ENCODE results near the gene SLC44A3.

Gene SLC44A3

GRCh38 chr1:94874423-94874822 is 54.3 kb downstream of the SLC44A3 start:
- DNase-seq: no peak

GRCh38 chr1:94875794-94876193 is 55.6 kb downstream of the SLC44A3 start:
- no peak for DNase-seq

GRCh38 chr1:94876362-94876761 is 56.2 kb downstream of the SLC44A3 start:
- peak; percentile 60 for DNase-seq

- DNase-seq: no peak
Observed at GRCh38 chr1:94878329-94878728, 58.2 kb downstream of the SLC44A3 start.

DNA sequence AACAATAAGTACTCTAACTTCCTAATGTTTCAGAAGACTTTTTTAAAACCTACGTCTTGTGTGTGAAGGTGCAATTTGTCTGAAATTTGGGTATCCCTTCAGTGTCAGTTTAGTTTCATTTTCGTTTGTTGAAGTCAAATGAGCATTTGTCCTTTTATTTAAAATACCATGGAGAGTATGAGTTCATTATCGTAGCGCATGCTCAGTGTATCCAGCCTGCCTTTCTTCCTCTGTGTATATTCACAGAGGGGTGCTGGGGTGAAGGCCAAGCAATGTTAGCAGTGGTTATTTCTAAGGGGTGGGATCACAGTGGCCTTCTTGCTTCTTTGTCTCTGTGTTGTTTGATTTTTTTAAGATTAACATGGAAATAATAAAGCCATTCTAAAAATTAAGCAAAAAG is 63.5 kb downstream of the SLC44A3 start:
- DNase-seq: peak; percentile 54

- DNase-seq: peak; percentile 89
Observed at GRCh38 chr1:94884106-94884505, 63.9 kb downstream of the SLC44A3 start.

DNA sequence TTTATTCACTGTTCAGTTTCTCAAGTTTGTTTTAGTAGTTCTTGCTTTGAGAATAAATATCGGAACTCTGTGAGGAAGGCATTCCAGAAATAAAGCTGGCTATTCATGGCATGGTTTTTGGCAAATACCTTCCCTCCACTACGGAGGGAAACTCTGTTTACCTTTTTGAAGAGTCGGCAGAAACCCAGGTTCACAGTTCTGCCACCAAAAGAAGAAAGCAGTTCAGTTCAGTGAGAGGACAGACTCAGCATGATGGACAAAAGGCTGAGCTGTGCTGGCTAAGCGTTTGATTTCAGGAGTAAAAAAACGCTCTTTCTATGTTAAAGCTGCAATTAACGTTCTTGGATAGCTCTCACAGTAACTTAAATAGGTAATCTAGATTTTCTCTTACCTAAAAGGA is 64.3 kb downstream of the SLC44A3 start:
- no peak for DNase-seq

- no peak for DNase-seq
Observed at GRCh38 chr1:94886361-94886760, 66.2 kb downstream of the SLC44A3 start.

DNA sequence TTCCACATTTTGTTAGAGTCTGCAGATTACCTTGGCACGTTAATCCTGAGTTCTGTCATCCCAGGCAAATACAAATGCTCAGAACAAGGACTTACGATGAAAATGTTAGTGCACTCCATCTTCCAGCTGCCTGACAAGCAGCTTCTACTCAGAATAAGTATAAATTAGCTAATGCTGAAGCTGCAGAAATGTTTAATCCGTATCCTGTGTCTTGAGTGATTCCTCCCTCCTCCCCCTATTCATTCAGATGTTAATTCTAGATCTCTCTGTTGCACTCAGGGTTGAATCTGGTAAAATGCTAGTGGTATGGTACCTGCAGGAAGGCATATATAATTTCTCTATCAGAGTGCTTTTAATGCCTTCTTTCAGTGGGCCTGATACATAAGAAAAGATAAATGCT is 66.9 kb downstream of the SLC44A3 start:
- DNase-seq: no peak

- no peak for DNase-seq
Observed at GRCh38 chr1:94887603-94888171, 67.5 kb downstream of the SLC44A3 start.

- no peak for DNase-seq
Observed at GRCh38 chr1:94888201-94888600, 68.0 kb downstream of the SLC44A3 start.

GRCh38 chr1:94892604-94893254 is 72.6 kb downstream of the SLC44A3 start:
- no peak for DNase-seq

DNA sequence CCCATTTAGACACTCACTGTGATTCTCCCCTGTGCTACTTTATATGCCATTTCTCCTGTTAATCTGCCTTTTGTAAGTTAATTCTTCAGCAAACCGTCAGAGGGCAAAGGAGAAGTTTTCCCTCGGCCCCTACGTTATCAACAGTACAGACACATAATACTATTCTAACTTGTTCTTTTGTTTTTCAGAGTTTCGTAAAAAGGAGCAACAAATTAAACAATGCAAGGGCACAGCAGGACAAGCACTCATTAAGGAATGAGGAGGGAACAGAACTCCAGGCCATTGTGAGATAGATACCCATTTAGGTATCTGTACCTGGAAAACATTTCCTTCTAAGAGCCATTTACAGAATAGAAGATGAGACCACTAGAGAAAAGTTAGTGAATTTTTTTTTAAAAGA is 74.5 kb downstream of the SLC44A3 start:
- no peak for DNase-seq

- DNase-seq: no peak
Observed at GRCh38 chr1:94895518-94895917, 75.4 kb downstream of the SLC44A3 start.

GRCh38 chr1:94898491-94899385 is 78.6 kb downstream of the SLC44A3 start:
- peak; percentile 31 for DNase-seq

DNA sequence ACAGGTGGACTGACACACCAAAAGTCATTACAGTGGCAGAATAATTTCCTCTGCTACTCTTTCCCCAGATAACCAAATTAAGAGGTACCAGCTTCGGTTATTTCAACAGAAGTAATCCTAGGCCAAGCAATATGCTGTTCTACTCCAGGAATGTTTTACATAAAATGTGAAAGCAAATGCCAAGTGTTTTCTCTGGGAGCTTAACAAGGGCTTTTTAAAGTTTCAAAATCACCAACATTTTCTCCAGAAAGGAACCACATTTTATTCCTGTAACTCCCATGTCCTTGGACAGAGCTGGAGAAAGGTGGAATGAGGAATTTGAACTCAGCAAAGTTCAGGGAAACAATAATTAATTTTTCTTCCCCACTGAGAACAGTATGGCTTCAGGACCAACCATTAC is 79.6 kb downstream of the SLC44A3 start:
- DNase-seq: no peak

- DNase-seq: peak; percentile 55
Observed at GRCh38 chr1:94901841-94902240, 81.7 kb downstream of the SLC44A3 start.

- peak; percentile 73 for DNase-seq
Observed at GRCh38 chr1:94903280-94904009, 83.3 kb downstream of the SLC44A3 start.

GRCh38 chr1:94905207-94905606 is 85.0 kb downstream of the SLC44A3 start:
- DNase-seq: no peak

- DNase-seq: no peak
Observed at GRCh38 chr1:94906382-94906781, 86.2 kb downstream of the SLC44A3 start.

DNA sequence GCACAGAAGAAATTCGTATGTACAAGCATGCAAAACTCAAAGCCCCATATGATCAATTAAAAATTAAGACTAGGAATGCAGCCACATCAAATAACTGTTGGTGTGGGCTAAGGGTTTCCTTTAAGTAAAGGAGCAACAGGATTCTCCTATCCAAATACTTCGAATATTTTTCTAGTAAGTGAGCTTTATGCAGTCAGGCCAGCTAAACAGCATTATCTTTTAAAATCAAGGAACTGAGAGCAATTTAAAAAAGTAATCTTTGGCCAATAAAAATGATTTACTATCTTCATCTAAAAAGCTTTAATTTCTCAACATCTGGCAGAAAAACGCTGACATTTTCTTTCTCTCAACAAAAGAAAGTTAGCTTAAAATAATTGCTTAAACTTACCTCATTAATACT is 87.0 kb downstream of the SLC44A3 start:
- peak; percentile 55 for DNase-seq

DNA sequence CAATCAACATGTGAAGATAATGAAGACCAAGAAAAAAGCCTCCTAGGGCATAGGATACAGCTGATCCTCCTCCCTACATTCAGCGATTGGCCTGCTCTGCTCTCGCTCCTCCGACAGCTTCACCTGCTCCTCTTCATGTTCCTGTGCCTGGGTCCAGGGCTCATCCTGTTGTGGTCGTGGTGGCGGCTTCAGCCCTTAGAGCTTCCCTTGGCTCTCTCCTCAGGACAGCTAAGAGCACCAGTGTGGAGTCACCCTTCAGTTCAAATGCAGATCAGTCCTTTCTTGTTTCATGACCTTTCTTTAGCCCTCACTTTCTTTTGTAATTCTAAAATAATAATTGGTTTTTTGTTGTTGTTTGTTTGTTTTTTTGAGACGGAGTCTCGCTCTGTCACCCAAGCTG is 88.0 kb downstream of the SLC44A3 start:
- DNase-seq: no peak

DNA sequence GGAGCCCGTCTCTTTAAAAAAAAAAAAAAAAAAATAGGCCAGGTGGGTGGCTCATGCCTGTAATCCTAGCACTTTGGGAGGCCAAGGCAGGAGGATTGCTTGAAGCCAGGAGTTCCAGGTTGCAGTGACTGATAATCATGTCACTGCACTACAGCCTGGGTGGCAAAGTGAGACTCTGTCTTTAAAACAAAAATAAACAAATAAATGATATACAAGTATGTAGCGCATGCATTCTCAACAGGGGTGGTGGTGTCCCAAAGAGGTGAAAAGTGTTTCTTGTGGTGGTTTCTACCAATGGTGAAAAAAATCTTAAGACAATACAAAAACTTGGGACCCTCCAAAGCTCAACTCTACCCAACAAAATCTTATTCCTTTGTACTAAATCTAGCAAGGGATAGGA is 88.8 kb downstream of the SLC44A3 start:
- DNase-seq: no peak

Measured in fibroblast of skin of right biceps (primary cell).